Activated naive CD8-positive, alpha-beta T cell treated with anti-CD3 and anti-CD28 coated beads, Interleukin-2, amount 10 ng/mL, durations not matched to agents 7 days and 5 days (primary cell): Measurements from ENCODE around the gene OMG. TPM values are rescaled to one million over a fixed set of nuclear protein-coding genes. Genes with fewer than 3 reads are reported as not detected.
"Not testable (repeated sequence)": the region's sequence is repeated elsewhere in the genome, so short reads cannot be mapped to it uniquely, and the experiment has no call there.

Experiments
- ATAC-seq: fragments of 150-1000 bp; cut with Tn5 transposase; one replicate; pipeline ENCODE4 v1.10.0; 2021; ENCODE audit warnings: low read depth, moderate library complexity
- POLR2A ChIA-PET: fragments of 350-600 bp; sonication (Branson Sonifier 250); formaldehyde crosslinking; loops from one replicate; lab custom pipeline; 2021; ENCODE audit warnings: antibody characterized with exemption; lab: Charles Lee
- DNase-seq: peaks from one replicate; pipeline ENCODE4 v3.0.0; 2021
- H3K27ac Mint-ChIP-seq: one replicate; pipeline ENCODE4 v1.8.0; 2022; ENCODE audit warnings: mild to moderate bottlenecking, mixed read lengths
- H3K27me3 Mint-ChIP-seq: one replicate; pipeline ENCODE4 v1.8.0; 2022; ENCODE audit warnings: mild to moderate bottlenecking, moderate library complexity, mixed read lengths
- H3K36me3 Mint-ChIP-seq: one replicate; pipeline ENCODE4 v1.8.0; 2021; ENCODE audit warnings: mild to moderate bottlenecking, mixed read lengths
- H3K4me1 Mint-ChIP-seq: one replicate; pipeline ENCODE4 v1.8.0; 2021; ENCODE audit warnings: mixed read lengths
- H3K4me3 Mint-ChIP-seq: one replicate; pipeline ENCODE4 v1.8.0; 2022; ENCODE audit warnings: mild to moderate bottlenecking, moderate library complexity, mixed read lengths
- H3K9me3 Mint-ChIP-seq: one replicate; pipeline ENCODE4 v1.8.0; 2021; ENCODE audit warnings: mixed read lengths
- total RNA-seq, 2 experiments: library from RNA; stranded (reverse); gene quantifications; one replicate each; pipeline ENCODE4 v1.2.3, GENCODE V29; 2021

Gene OMG
- total RNA-seq, 2 experiments from 2014 or later = 0.62 to 0.78 TPM

- Mint-ChIP-seq H3K4me3 (no peak overlapping the region), H3K27ac (no peak overlapping the region), H3K9me3 (no peaks in the 10 kb centered on the region), H3K27me3 (no peaks in the 10 kb centered on the region), H3K36me3 (peaks cover 22% of the 10 kb centered on the region), H3K4me1 (no peaks in the 10 kb centered on the region)
- DNase-seq (no peak), ATAC-seq (no peak)
- POLR2A ChIA-PET = no interaction called here
These were observed 24.2 kb downstream of the OMG start for GRCh38 chr17:31272803-31273202.

- DNase-seq (no peak), ATAC-seq (no peak)
- H3K27ac Mint-ChIP-seq = no peak overlapping the region
- H3K4me3 Mint-ChIP-seq = no peak overlapping the region
- POLR2A ChIA-PET = no interaction called here
- H3K9me3 Mint-ChIP-seq = no peaks in the 10 kb centered on the region
- no peaks in the 10 kb centered on the region for H3K27me3 Mint-ChIP-seq
- H3K36me3 Mint-ChIP-seq = peaks cover 22% of the 10 kb centered on the region
- no peaks in the 10 kb centered on the region for H3K4me1 Mint-ChIP-seq
These were observed 24.8 kb downstream of the OMG start for GRCh38 chr17:31272236-31272635.

- Mint-ChIP-seq H3K9me3 (no peaks in the 10 kb centered on the region), H3K4me3 (no peak overlapping the region), H3K36me3 (peaks cover 22% of the 10 kb centered on the region), H3K4me1 (peaks cover 1% of the 10 kb centered on the region), H3K27me3 (no peaks in the 10 kb centered on the region), H3K27ac (peak overlapping the region; percentile 20)
- DNase-seq = no peak
- ATAC-seq = no peak
- POLR2A ChIA-PET = no interaction called here
These were observed 27.5 kb downstream of the OMG start for GRCh38 chr17:31269578-31269983.

GRCh38 chr17:31269036-31269577, 27.9 kb downstream of the OMG start:
- POLR2A ChIA-PET = no interaction called here
- H3K9me3 Mint-ChIP-seq = no peaks in the 10 kb centered on the region
- H3K36me3 Mint-ChIP-seq = peaks cover 25% of the 10 kb centered on the region
- H3K27me3 Mint-ChIP-seq = no peaks in the 10 kb centered on the region
- ATAC-seq (no peak), DNase-seq (no peak)
- H3K4me1 Mint-ChIP-seq = peaks cover 1% of the 10 kb centered on the region
- no peak overlapping the region for H3K27ac Mint-ChIP-seq
- H3K4me3 Mint-ChIP-seq = no peak overlapping the region

- DNase-seq = no peak
- Mint-ChIP-seq H3K27me3 (no peaks in the 10 kb centered on the region), H3K4me1 (peaks cover 1% of the 10 kb centered on the region), H3K36me3 (peaks cover 20% of the 10 kb centered on the region), H3K4me3 (no peak overlapping the region), H3K9me3 (no peaks in the 10 kb centered on the region), H3K27ac (no peak overlapping the region)
- no peak for ATAC-seq
- POLR2A ChIA-PET = interaction anchor here (0.6 kb wide), 1 partner anchor 721 kb away, joined by 4 read pairs; no protein-coding TSS in a partner anchor
These were observed 31.0 kb downstream of the OMG start for GRCh38 chr17:31266042-31266441.

- POLR2A ChIA-PET, H3K9me3 Mint-ChIP-seq, DNase-seq, H3K27ac Mint-ChIP-seq, H3K27me3 Mint-ChIP-seq, H3K4me1 Mint-ChIP-seq, ATAC-seq, H3K4me3 Mint-ChIP-seq: not testable (repeated sequence)
- peaks cover 12% of the 10 kb centered on the region for H3K36me3 Mint-ChIP-seq
These were observed 34.1 kb downstream of the OMG start for GRCh38 chr17:31262923-31263322.

GRCh38 chr17:31261601-31262000, 35.4 kb downstream of the OMG start:
- POLR2A ChIA-PET = no interaction called here

GRCh38 chr17:31260151-31260550, 36.9 kb downstream of the OMG start:
- Mint-ChIP-seq H3K9me3 (no peaks in the 10 kb centered on the region), H3K36me3 (peaks cover 7% of the 10 kb centered on the region), H3K27me3 (no peaks in the 10 kb centered on the region), H3K27ac (no peak overlapping the region), H3K4me1 (no peaks in the 10 kb centered on the region), H3K4me3 (no peak overlapping the region)
- no peak for DNase-seq
- POLR2A ChIA-PET = no interaction called here
- no peak for ATAC-seq

More at GRCh38 chr17:31261601-31262000, 35.4 kb downstream of the OMG start:
- H3K27me3 Mint-ChIP-seq = no peaks in the 10 kb centered on the region
- no peak overlapping the region for H3K4me3 Mint-ChIP-seq
- DNase-seq = no peak
- peaks cover 12% of the 10 kb centered on the region for H3K36me3 Mint-ChIP-seq
- H3K27ac Mint-ChIP-seq = no peak overlapping the region
- no peak for ATAC-seq
- no peaks in the 10 kb centered on the region for H3K9me3 Mint-ChIP-seq
- H3K4me1 Mint-ChIP-seq = peaks cover 1% of the 10 kb centered on the region

GRCh38 chr17:31256936-31257335, 40.1 kb downstream of the OMG start:
- no peak overlapping the region for H3K27ac Mint-ChIP-seq
- no peaks in the 10 kb centered on the region for H3K9me3 Mint-ChIP-seq
- no peak overlapping the region for H3K4me3 Mint-ChIP-seq
- no peaks in the 10 kb centered on the region for H3K4me1 Mint-ChIP-seq
- POLR2A ChIA-PET = no interaction called here
- peaks cover 4% of the 10 kb centered on the region for H3K36me3 Mint-ChIP-seq
- H3K27me3 Mint-ChIP-seq = no peaks in the 10 kb centered on the region
- DNase-seq = no peak
- ATAC-seq = no peak

- Mint-ChIP-seq H3K36me3 (peaks cover 2% of the 10 kb centered on the region), H3K27ac (no peak overlapping the region), H3K4me3 (no peak overlapping the region), H3K4me1 (peaks cover 2% of the 10 kb centered on the region), H3K9me3 (no peaks in the 10 kb centered on the region), H3K27me3 (no peaks in the 10 kb centered on the region)
- DNase-seq = no peak
- ATAC-seq = no peak
- POLR2A ChIA-PET = no interaction called here
These were observed 42.4 kb downstream of the OMG start for GRCh38 chr17:31254654-31255053.

- ATAC-seq (no peak), DNase-seq (no peak)
- POLR2A ChIA-PET = no interaction called here
- H3K4me1 Mint-ChIP-seq = peaks cover 2% of the 10 kb centered on the region
- H3K4me3 Mint-ChIP-seq = no peak overlapping the region
- no peaks in the 10 kb centered on the region for H3K9me3 Mint-ChIP-seq
- no peaks in the 10 kb centered on the region for H3K27me3 Mint-ChIP-seq
- H3K36me3 Mint-ChIP-seq = peaks cover 7% of the 10 kb centered on the region
- H3K27ac Mint-ChIP-seq = no peak overlapping the region
These were observed 44.3 kb downstream of the OMG start for GRCh38 chr17:31252741-31253140.

- peaks cover 7% of the 10 kb centered on the region for H3K36me3 Mint-ChIP-seq
- H3K4me1 Mint-ChIP-seq = peaks cover 2% of the 10 kb centered on the region
- H3K4me3 Mint-ChIP-seq = no peak overlapping the region
- H3K27me3 Mint-ChIP-seq = no peaks in the 10 kb centered on the region
- H3K9me3 Mint-ChIP-seq = no peaks in the 10 kb centered on the region
- POLR2A ChIA-PET = interaction anchor here (0.8 kb wide), 1 partner anchor 30 kb away, joined by 3 read pairs; no protein-coding TSS in a partner anchor
- no peak for DNase-seq
- ATAC-seq = no peak
- H3K27ac Mint-ChIP-seq = no peak overlapping the region
These were observed 45.1 kb downstream of the OMG start for GRCh38 chr17:31251970-31252328.

GRCh38 chr17:31251105-31251969, 45.7 kb downstream of the OMG start:
- Mint-ChIP-seq H3K9me3 (no peaks in the 10 kb centered on the region), H3K36me3 (peaks cover 7% of the 10 kb centered on the region), H3K4me1 (peaks cover 2% of the 10 kb centered on the region), H3K27ac (no peak overlapping the region), H3K27me3 (no peaks in the 10 kb centered on the region), H3K4me3 (no peak overlapping the region)
- POLR2A ChIA-PET = interaction anchor here (0.8 kb wide), 1 partner anchor 30 kb away, joined by 3 read pairs; no protein-coding TSS in a partner anchor
- DNase-seq (no peak), ATAC-seq (no peak)

- H3K4me1 Mint-ChIP-seq = peaks cover 2% of the 10 kb centered on the region
- POLR2A ChIA-PET = no interaction called here
- no peaks in the 10 kb centered on the region for H3K9me3 Mint-ChIP-seq
- no peak overlapping the region for H3K4me3 Mint-ChIP-seq
- ATAC-seq = no peak
- H3K27me3 Mint-ChIP-seq = no peaks in the 10 kb centered on the region
- DNase-seq = no peak
- no peak overlapping the region for H3K27ac Mint-ChIP-seq
- H3K36me3 Mint-ChIP-seq = peaks cover 5% of the 10 kb centered on the region
These were observed 46.8 kb downstream of the OMG start for GRCh38 chr17:31250229-31250628.
